MCF 10A (cell line): Measurements from ENCODE around the gene MNT. TPM values are rescaled to one million over a fixed set of nuclear protein-coding genes. Genes with fewer than 3 reads are reported as not detected.

Experiments used
- BruUV-seq: library from RNA; stranded (reverse); fragments of 400-500 nt; replicated peaks from 2 replicates; lab custom pipeline; 2021; lab: Mats Ljungman, UMichigan
- CTCF ChIA-PET: fragments of 300-600 bp; sonication (Branson Sonifier 250); formaldehyde crosslinking; extraction: SDS; loops from one replicate; lab custom pipeline; 2021; ENCODE audit warnings: antibody characterized with exemption, inconsistent platforms; lab: Yijun Ruan, JAX
- POLR2A ChIA-PET: fragments of 300-600, 350-650 bp; sonication (Branson Sonifier 250); formaldehyde crosslinking; extraction: SDS; loops from one replicate; lab custom pipeline; 2020; ENCODE audit warnings: antibody characterized with exemption, inconsistent platforms; lab: Yijun Ruan, JAX
- DNase-seq: peaks from one replicate; pipeline ENCODE4 v3.0.0-alpha.2; 2018; ENCODE audit not compliant: unreplicated experiment
- H3K27ac Mint-ChIP-seq: one replicate; pipeline ENCODE4 v1.8.0; 2022; ENCODE audit warnings: mild to moderate bottlenecking, low read depth, mixed read lengths; ENCODE audit not compliant: unreplicated experiment
- H3K27me3 Mint-ChIP-seq: one replicate; pipeline ENCODE4 v1.8.0; 2022; ENCODE audit warnings: mixed read lengths; ENCODE audit not compliant: insufficient read depth, unreplicated experiment
- H3K36me3 Mint-ChIP-seq: one replicate; pipeline ENCODE4 v1.8.0; 2022; ENCODE audit warnings: mild to moderate bottlenecking, moderate library complexity, mixed read lengths; ENCODE audit not compliant: insufficient read depth, unreplicated experiment
- H3K4me1 Mint-ChIP-seq: one replicate; pipeline ENCODE4 v1.8.0; 2022; ENCODE audit warnings: mixed read lengths; ENCODE audit not compliant: insufficient read depth, unreplicated experiment
- H3K4me3 Mint-ChIP-seq: one replicate; pipeline ENCODE4 v1.8.0; 2022; ENCODE audit warnings: mild to moderate bottlenecking, moderate library complexity, mixed read lengths; ENCODE audit not compliant: unreplicated experiment
- H3K9me3 Mint-ChIP-seq: one replicate; pipeline ENCODE4 v1.8.0; 2022; ENCODE audit warnings: mixed read lengths; ENCODE audit not compliant: unreplicated experiment
- intact Hi-C: fragments of 100-400 bp; cut with micrococcal nuclease; formaldehyde crosslinking; loops from 2 replicates; pipeline ENCODE4 v1.14.1; 2022
- total RNA-seq: library from RNA; stranded (reverse); gene quantifications from 2 replicates; pipeline ENCODE4 v1.2.3, GENCODE V29; 2022
- TF ChIP-seq, protein P1 (sequence below): fragments of 200-600 bp; IDR thresholded peaks from one replicate; pipeline ENCODE4 v1.8.0; 2022; ENCODE audit warnings: antibody characterized with exemption, mild to moderate bottlenecking; ENCODE audit not compliant: unreplicated experiment

The MNT gene
- total RNA-seq, 1 experiment from 2014 or later = 25.5 TPM

DNA sequence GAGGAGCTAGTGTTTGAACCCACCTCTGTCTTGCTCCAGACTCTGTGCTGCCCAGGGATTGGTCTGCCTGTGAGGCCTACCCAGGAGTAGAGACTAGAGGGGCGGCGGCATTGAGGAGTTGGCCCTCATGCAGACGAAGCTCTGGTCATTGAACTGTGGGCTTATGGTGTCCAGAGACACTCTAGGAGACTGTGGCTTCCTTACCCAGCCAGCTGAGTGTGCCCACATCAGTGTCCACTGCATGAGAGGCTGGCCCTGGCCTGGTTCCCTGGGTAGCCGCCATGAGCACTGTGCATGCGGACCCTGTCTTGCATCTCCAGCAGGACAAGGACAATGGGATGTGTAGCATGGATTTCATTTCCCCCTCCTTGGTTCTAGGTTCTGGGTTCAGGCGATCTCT lies 49.6 kb downstream of the MNT start:
- POLR2A ChIA-PET = interaction anchor here (0.6 kb wide), 1 partner anchor 255 kb away, joined by 3 read pairs; no protein-coding TSS in a partner anchor
- no peak overlapping the region for H3K27ac Mint-ChIP-seq
- no peaks in the 10 kb centered on the region for H3K27me3 Mint-ChIP-seq
- peaks cover 4% of the 10 kb centered on the region for H3K36me3 Mint-ChIP-seq
- intact Hi-C loops = no loop called here
- H3K4me3 Mint-ChIP-seq = no peak overlapping the region
- H3K9me3 Mint-ChIP-seq = no peaks in the 10 kb centered on the region
- CTCF ChIA-PET = interaction anchor here (1.0 kb wide), 1 partner anchor 48 kb away, joined by 4 read pairs; the partner anchor contains the start of genes SMG6 and SRR
- TF ChIP-seq, protein P1, sequence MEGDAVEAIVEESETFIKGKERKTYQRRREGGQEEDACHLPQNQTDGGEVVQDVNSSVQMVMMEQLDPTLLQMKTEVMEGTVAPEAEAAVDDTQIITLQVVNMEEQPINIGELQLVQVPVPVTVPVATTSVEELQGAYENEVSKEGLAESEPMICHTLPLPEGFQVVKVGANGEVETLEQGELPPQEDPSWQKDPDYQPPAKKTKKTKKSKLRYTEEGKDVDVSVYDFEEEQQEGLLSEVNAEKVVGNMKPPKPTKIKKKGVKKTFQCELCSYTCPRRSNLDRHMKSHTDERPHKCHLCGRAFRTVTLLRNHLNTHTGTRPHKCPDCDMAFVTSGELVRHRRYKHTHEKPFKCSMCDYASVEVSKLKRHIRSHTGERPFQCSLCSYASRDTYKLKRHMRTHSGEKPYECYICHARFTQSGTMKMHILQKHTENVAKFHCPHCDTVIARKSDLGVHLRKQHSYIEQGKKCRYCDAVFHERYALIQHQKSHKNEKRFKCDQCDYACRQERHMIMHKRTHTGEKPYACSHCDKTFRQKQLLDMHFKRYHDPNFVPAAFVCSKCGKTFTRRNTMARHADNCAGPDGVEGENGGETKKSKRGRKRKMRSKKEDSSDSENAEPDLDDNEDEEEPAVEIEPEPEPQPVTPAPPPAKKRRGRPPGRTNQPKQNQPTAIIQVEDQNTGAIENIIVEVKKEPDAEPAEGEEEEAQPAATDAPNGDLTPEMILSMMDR = no peak
- BruUV-seq = no TSS peak
- no peaks in the 10 kb centered on the region for H3K4me1 Mint-ChIP-seq
- no peak for DNase-seq

DNA sequence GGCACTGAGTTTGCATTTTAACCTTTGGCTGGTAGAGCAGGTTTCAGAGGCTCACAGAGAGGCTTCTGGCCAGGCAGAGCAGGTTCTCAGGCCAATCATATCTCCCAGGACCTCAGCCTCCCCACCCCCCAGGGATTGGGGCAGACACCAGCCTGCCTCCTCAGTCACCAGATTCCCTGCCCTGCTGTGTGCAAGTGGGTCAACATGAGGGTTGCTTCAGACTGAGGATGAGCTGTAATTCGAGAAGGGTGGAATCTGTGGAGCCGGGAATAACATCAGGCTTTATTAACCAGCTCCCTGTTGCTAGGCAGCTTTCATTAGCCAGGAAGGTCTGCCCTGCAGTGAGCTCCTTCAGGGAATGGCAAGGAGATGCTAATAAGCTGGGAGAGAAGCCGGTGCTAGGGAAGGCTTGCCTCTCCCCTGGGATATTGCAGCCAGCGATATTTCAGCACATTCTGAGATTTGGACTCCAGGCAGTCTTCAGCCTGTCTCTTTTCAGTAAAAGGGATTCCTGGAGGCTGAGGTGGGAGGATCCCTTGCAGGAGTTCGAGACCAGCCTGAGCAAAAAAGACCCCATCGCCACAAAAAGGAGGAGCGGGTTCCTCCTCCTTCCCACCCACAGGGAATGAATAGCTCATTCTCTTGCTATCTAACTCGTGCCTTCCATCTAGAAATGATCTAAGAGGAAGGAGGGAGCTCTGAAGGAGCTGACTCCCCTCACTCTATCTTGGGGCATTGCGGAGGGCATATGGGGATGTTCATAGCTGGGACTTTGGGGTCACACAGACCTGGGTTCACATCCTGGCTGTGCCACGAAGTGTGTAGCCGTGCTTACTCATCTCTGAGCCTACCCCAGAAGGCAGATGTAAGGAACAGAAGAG lies 52.8 kb downstream of the MNT start:
- intact Hi-C loops = no loop called here
- Mint-ChIP-seq H3K36me3 (peaks cover 8% of the 10 kb centered on the region), H3K9me3 (no peaks in the 10 kb centered on the region), H3K4me3 (no peak overlapping the region), H3K4me1 (no peaks in the 10 kb centered on the region), H3K27me3 (no peaks in the 10 kb centered on the region), H3K27ac (no peak overlapping the region)
- ChIA-PET POLR2A (interaction anchor here (0.7 to 2.6 kb wide), 4 partner anchors 11 to 304 kb away, joined by 3 to 24 read pairs (median 4); partner anchors contain the start of genes SGSM2 and TSR1), CTCF (interaction anchor here (0.7 to 1.0 kb wide), 2 partner anchors 11 to 13 kb away, joined by 3 to 4 read pairs; no protein-coding TSS in a partner anchor)
- no TSS peak for BruUV-seq
- TF ChIP-seq, protein P1 = no peak
- DNase-seq = peak; percentile 61

DNA sequence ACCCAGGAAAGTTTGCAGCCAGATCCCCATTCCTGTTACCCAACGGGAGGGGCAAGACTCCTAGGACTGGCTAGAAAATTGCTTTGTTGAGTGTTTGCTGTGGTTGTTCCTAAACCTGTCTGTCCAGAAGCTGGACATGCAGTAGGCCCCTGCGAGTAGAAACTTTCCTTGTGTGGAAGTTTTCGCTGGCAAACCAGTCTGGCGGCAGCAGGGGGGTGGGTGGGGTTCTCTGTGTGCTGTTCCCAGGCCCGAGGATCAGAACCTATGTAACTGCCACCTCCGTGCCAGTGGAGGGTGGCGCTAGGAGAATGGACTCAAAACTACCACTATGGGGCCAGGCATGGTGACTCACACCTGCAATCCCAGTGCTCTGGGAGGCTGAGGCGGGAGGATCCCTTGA lies 54.4 kb downstream of the MNT start:
- ChIA-PET POLR2A (interaction anchor here (1.9 kb wide), 1 partner anchor 10 kb away, joined by 13 read pairs; the partner anchor contains the start of genes SGSM2 and TSR1), CTCF (no interaction called here)
- TF ChIP-seq, protein P1 = no peak
- no peaks in the 10 kb centered on the region for H3K9me3 Mint-ChIP-seq
- H3K36me3 Mint-ChIP-seq = peaks cover 8% of the 10 kb centered on the region
- no TSS peak for BruUV-seq
- intact Hi-C loops = no loop called here
- H3K4me1 Mint-ChIP-seq = no peaks in the 10 kb centered on the region
- no peak overlapping the region for H3K27ac Mint-ChIP-seq
- DNase-seq = no peak
- no peaks in the 10 kb centered on the region for H3K27me3 Mint-ChIP-seq
- no peak overlapping the region for H3K4me3 Mint-ChIP-seq

DNA sequence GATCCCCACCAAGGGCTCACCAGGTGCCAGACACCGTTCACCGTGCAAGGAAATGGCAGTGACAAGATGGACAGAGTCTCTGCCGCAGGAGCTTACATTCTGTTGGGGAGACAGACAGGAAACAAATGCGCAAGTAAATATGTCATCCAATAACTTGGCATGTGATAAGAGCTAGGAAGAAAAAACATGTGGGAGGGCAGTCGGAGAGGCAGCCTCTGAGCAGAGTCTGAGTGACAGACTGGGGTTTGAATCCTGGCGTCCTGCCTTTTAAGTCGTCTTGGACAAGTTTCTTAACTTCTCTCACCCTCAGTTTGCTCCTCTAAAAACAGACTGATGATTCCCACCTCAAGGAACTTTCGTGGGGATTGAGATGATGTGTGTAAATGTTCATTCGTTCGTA lies 56.3 kb downstream of the MNT start:
- ChIA-PET POLR2A (no interaction called here), CTCF (interaction anchor here (1.3 kb wide), 1 partner anchor 8 kb away, joined by 3 read pairs; no protein-coding TSS in a partner anchor)
- no peak for DNase-seq
- TF ChIP-seq, protein P1 = no peak
- Mint-ChIP-seq H3K27ac (no peak overlapping the region), H3K27me3 (no peaks in the 10 kb centered on the region), H3K9me3 (no peaks in the 10 kb centered on the region), H3K4me3 (no peak overlapping the region), H3K4me1 (no peaks in the 10 kb centered on the region), H3K36me3 (peaks cover 18% of the 10 kb centered on the region)
- intact Hi-C loops = no loop called here
- no TSS peak for BruUV-seq
